ENCODE measurements around the gene SETD2. TPM values are rescaled to one million over a fixed set of nuclear protein-coding genes. Genes with fewer than 3 reads are reported as not detected.

The SETD2 gene
- total and polyA plus RNA-seq, 7 donors: 12.0 to 72.6 (median 52.3) TPM

- TF ChIP-seq POLR2A (IDR thresholded peaks at IDR 0.05) (no peak), EP300 (IDR thresholded peaks at IDR 0.05) (no peak), POLR2AphosphoS5 (IDR thresholded peaks at IDR 0.05) (no peak), CTCF (IDR thresholded peaks at IDR 0.05) (no peak)
- Histone ChIP-seq H3K27me3 (no peaks in the 10 kb centered on the region), H3K27ac (no peak overlapping the region), H3K4me1 (peaks cover 0 to 31% (median 28%) of the 10 kb centered on the region in 4 donors), H3K4me3 (no peak overlapping the region), H3K36me3 (peaks cover 13 to 46% (median 30%) of the 10 kb centered on the region in 4 donors), H3K9me3 (no peaks in the 10 kb centered on the region)
- intact Hi-C loops (cut with DNase I): no loop called here
- WGBS, 2 donors: 94 to 95% methylated on average over 4 of the region's 4 CpGs
- no peak for DNase-seq
Observed at GRCh38 chr3:47020311-47020710, 143.6 kb downstream of the SETD2 start.

GRCh38 chr3:47019201-47019600, 144.7 kb downstream of the SETD2 start:
- Histone ChIP-seq H3K27me3 (no peaks in the 10 kb centered on the region), H3K36me3 (peaks cover 13 to 53% (median 30%) of the 10 kb centered on the region in 4 donors), H3K27ac (no peak overlapping the region), H3K9me3 (no peaks in the 10 kb centered on the region), H3K4me3 (no peak overlapping the region), H3K4me1 (peaks cover 0 to 31% (median 27%) of the 10 kb centered on the region in 4 donors)
- WGBS, 2 donors: 76 to 80% methylated on average over 1 of the region's 1 CpG
- TF ChIP-seq POLR2A (IDR thresholded peaks at IDR 0.05) (no peak), POLR2AphosphoS5 (IDR thresholded peaks at IDR 0.05) (no peak), EP300 (IDR thresholded peaks at IDR 0.05) (no peak), CTCF (IDR thresholded peaks at IDR 0.05) (no peak)
- no peak for DNase-seq
- intact Hi-C loops (cut with DNase I): no loop called here

GRCh38 chr3:47018269-47018611, 145.7 kb downstream of the SETD2 start:
- Histone ChIP-seq H3K4me1 (peaks cover 0 to 29% (median 27%) of the 10 kb centered on the region in 4 donors), H3K4me3 (no peak overlapping the region), H3K27ac (no peak overlapping the region), H3K36me3 (peaks cover 13 to 62% (median 30%) of the 10 kb centered on the region in 4 donors), H3K27me3 (no peaks in the 10 kb centered on the region), H3K9me3 (no peaks in the 10 kb centered on the region)
- intact Hi-C loops (cut with DNase I): no loop called here
- TF ChIP-seq CTCF (IDR thresholded peaks at IDR 0.05) (no peak), EP300 (IDR thresholded peaks at IDR 0.05) (no peak), POLR2AphosphoS5 (IDR thresholded peaks at IDR 0.05) (no peak), POLR2A (IDR thresholded peaks at IDR 0.05) (no peak)
- DNase-seq: no peak

- WGBS, 2 donors: 60 to 87% methylated on average over 6 of the region's 6 CpGs
- H3K9me3 ChIP-seq: no peaks in the 10 kb centered on the region
- no peak overlapping the region for H3K27ac ChIP-seq
- peaks cover 13 to 67% (median 30%) of the 10 kb centered on the region in 4 donors for H3K36me3 ChIP-seq
- intact Hi-C loops (cut with DNase I): no loop called here
- no peaks in the 10 kb centered on the region for H3K27me3 ChIP-seq
- H3K4me3 ChIP-seq: no peak overlapping the region
- TF ChIP-seq CTCF (IDR thresholded peaks at IDR 0.05): no peak
- no peak for TF ChIP-seq EP300 (IDR thresholded peaks at IDR 0.05)
- no peak for TF ChIP-seq POLR2AphosphoS5 (IDR thresholded peaks at IDR 0.05)
- no peak for TF ChIP-seq POLR2A (IDR thresholded peaks at IDR 0.05)
- DNase-seq: no peak
- peaks cover 0 to 25% (median 22%) of the 10 kb centered on the region in 4 donors for H3K4me1 ChIP-seq
Observed at GRCh38 chr3:47017504-47018268, 146.2 kb downstream of the SETD2 start.

All from sigmoid colon (tissue), 7 donors.